Chondrocyte (in vitro differentiated cells): ENCODE measurements around the gene BRPF1. TPM values are rescaled to one million over a fixed set of nuclear protein-coding genes. Genes with fewer than 3 reads are reported as not detected.
A peak's percentile ranks its signal among the peaks of the same experiment; 100 is the strongest.

Source experiments
- DNase-seq: peaks from one replicate; pipeline ENCODE4 v3.0.0; 2021; ENCODE audit warnings: mixed read lengths, low spot score
- H3K27ac Mint-ChIP-seq: one replicate; pipeline ENCODE4 v1.8.0; 2021; ENCODE audit warnings: mild to moderate bottlenecking, moderate library complexity, mixed read lengths; ENCODE audit not compliant: unreplicated experiment
- H3K27me3 Mint-ChIP-seq: 2 replicates; pipeline ENCODE4 v1.8.0; 2021; ENCODE audit warnings: low read depth, mixed read lengths
- H3K36me3 Mint-ChIP-seq: 2 replicates; pipeline ENCODE4 v1.8.0; 2021; ENCODE audit warnings: low read depth, mixed read lengths
- H3K4me1 Mint-ChIP-seq: 2 replicates; pipeline ENCODE4 v1.8.0; 2021; ENCODE audit warnings: low read depth, mild to moderate bottlenecking, mixed read lengths
- H3K4me3 Mint-ChIP-seq: one replicate; pipeline ENCODE4 v1.8.0; 2021; ENCODE audit warnings: mild to moderate bottlenecking, moderate library complexity, mixed read lengths; ENCODE audit not compliant: unreplicated experiment
- H3K9me3 Mint-ChIP-seq: 2 replicates; pipeline ENCODE4 v1.8.0; 2021; ENCODE audit warnings: low read depth, mixed read lengths
- CTCF ChIP-seq: fragments of 200-600 bp; sonication (generic); IDR thresholded peaks from 2 replicates; pipeline ENCODE4 v1.5.0; 2021; ENCODE audit warnings: antibody characterized with exemption, mild to moderate bottlenecking, moderate library complexity
- total RNA-seq: library from RNA; stranded (reverse); gene quantifications from 3 replicates; pipeline ENCODE4 v1.2.1, GENCODE V29; 2021

BRPF1 gene
- total RNA-seq, 1 donor from 2014 or later = 15.5 TPM

GRCh38 chr3:9776896-9777693 lies 45.6 kb downstream of the BRPF1 start:
- TF ChIP-seq CTCF = no peak
- Mint-ChIP-seq H3K27me3 (no peaks in the 10 kb centered on the region), H3K9me3 (no peaks in the 10 kb centered on the region), H3K27ac (no peak overlapping the region), H3K36me3 (peaks cover 7% of the 10 kb centered on the region), H3K4me1 (peaks cover 11% of the 10 kb centered on the region), H3K4me3 (no peak overlapping the region)
- no peak for DNase-seq

DNA sequence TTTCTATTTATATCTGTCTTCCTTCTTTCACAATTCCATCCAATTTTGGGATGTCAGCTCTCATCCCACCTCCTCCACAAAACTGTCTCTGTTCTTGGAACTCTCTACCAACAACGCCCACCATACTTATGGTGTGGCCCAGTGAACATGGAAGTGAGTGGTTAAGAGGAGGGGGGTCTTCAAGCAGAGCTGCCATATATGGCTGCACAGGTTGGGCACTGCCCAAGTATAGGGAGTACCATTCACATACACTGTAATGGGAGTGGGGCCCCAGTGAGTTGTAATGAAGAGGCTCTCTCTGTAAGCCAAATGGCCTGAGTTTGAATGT lies 46.1 kb downstream of the BRPF1 start:
- Mint-ChIP-seq H3K36me3 (peaks cover 10% of the 10 kb centered on the region), H3K27ac (peak overlapping the region; percentile 7), H3K27me3 (no peaks in the 10 kb centered on the region), H3K4me1 (peaks cover 11% of the 10 kb centered on the region), H3K9me3 (no peaks in the 10 kb centered on the region), H3K4me3 (no peak overlapping the region)
- DNase-seq = no peak
- no peak for TF ChIP-seq CTCF

DNA sequence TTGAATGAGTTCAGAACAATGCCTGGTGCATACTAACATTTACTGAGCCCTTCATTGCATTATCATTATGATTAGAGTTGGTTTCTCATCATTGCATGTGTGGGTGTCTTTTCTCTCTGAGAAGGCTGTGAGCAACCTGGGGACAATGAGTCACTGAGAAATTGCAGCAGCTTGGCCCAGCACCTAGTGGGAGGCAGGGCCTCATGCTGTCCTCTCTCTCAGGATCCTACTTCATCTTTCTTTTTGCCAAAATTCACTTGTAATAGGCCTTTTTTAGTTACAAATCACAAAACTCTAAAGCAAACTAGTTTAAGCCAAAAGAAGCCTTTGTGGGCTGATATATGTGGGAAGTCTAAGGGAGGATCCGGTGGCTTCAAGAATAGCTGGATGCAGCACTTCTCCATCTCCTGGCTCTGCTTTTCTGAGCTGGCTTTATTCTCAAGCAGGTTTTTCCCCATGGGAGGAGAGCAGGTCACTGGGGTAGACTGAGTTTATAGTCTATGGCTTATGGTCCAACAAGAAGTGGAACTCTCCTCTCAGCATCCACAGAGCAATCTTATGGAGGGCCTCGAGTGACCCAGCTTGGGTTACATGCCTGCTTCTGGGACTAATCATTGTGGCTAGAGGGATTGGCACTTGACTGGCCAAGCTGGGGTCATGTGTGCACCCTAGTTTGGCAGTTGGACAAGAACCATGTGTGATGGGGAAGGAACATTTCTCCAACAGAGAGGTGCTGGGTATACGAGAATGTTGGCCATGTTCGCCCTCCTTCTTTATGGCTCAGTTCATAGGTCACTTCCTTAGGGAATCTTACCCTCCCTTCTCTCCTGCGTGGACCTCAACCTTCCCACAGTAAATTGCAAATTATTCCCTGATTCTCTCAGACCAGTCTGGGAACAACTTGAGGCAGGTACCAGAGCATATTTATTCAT lies 46.9 kb downstream of the BRPF1 start:
- no peak for DNase-seq

DNA sequence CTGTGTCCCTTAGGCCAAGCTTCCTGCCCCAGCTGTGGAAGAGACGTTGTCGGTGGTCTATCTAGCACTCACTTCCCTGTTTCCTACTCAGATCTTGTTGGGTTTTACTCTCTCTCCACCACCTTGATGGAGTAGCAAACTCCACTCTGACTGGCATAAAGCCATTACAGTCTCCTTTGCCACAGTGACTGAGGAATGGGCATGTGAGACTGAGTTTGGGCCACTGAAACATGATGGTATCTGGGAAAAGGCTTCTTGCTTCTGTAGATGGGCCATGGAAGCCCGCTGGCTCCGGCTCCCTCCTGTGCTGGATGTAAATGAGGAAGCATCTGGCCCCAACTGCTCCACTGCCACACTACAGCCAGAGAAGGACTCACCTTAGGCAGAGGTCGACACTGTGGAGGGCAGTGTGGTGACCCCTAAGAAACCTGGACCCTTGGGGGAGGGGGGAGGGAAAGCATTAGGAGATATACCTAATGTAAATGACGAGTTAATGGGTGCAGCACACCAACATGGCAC lies 47.6 kb downstream of the BRPF1 start:
- peaks cover 11% of the 10 kb centered on the region for H3K4me1 Mint-ChIP-seq
- H3K36me3 Mint-ChIP-seq = peaks cover 13% of the 10 kb centered on the region
- H3K4me3 Mint-ChIP-seq = no peak overlapping the region
- H3K27ac Mint-ChIP-seq = peak overlapping the region; percentile 78
- H3K9me3 Mint-ChIP-seq = no peaks in the 10 kb centered on the region
- H3K27me3 Mint-ChIP-seq = no peaks in the 10 kb centered on the region
- TF ChIP-seq CTCF = no peak
- no peak for DNase-seq

More for the DNA sequence above, 46.9 kb downstream of the BRPF1 start:
- H3K27ac Mint-ChIP-seq = peak overlapping the region; percentile 78
- no peaks in the 10 kb centered on the region for H3K27me3 Mint-ChIP-seq
- H3K9me3 Mint-ChIP-seq = no peaks in the 10 kb centered on the region
- H3K4me1 Mint-ChIP-seq = peaks cover 11% of the 10 kb centered on the region
- H3K36me3 Mint-ChIP-seq = peaks cover 13% of the 10 kb centered on the region
- H3K4me3 Mint-ChIP-seq = no peak overlapping the region
- no peak for TF ChIP-seq CTCF
